ENCODE measurements around the gene ATP6V0B.

Gene ATP6V0B

GRCh38 chr1:43990271-43991199 is 15.8 kb downstream of the ATP6V0B start:
- Histone ChIP-seq H3K27ac (ENCODE audit: low read length) (peak overlapping the region; percentile 39), H3K4me1 (ENCODE audit: control insufficient read depth in 1 of 2, insufficient read depth in 2 of 2, low read length in 2 of 2) (peaks cover 0 to 8% of the 10 kb centered on the region in 2 donors), H3K36me3 (ENCODE audit: control insufficient read depth in 1 of 2, insufficient read depth in 2 of 2, low read length in 2 of 2) (peaks cover 0 to 8% of the 10 kb centered on the region in 2 donors), H3K4me3 (ENCODE audit: low read depth in 1 of 2, low read length in 2 of 2) (peak overlapping the region; percentile 65 to 79), H3K27me3 (ENCODE audit: low read depth, low read length) (no peaks in the 10 kb centered on the region), H3K9me3 (ENCODE audit: control insufficient read depth in 1 of 2, low read length in 2 of 2) (no peaks in the 10 kb centered on the region)

- peak overlapping the region; percentile 65 to 79 for H3K4me3 ChIP-seq (ENCODE audit: low read depth in 1 of 2, low read length in 2 of 2)
- H3K27me3 ChIP-seq (ENCODE audit: low read depth, low read length), result no peaks in the 10 kb centered on the region
- H3K4me1 ChIP-seq (ENCODE audit: control insufficient read depth in 1 of 2, insufficient read depth in 2 of 2, low read length in 2 of 2), result peaks cover 0 to 8% of the 10 kb centered on the region in 2 donors
- no peaks in the 10 kb centered on the region for H3K9me3 ChIP-seq (ENCODE audit: control insufficient read depth in 1 of 2, low read length in 2 of 2)
- peaks cover 0 to 2% of the 10 kb centered on the region in 2 donors for H3K36me3 ChIP-seq (ENCODE audit: control insufficient read depth in 1 of 2, insufficient read depth in 2 of 2, low read length in 2 of 2)
- peak overlapping the region; percentile 39 for H3K27ac ChIP-seq (ENCODE audit: low read length)
Measured at GRCh38 chr1:43991200-43991475, 16.4 kb downstream of the ATP6V0B start.

- Histone ChIP-seq H3K27ac (ENCODE audit: low read length) (peak within 1 kb of the TSS; percentile 39), H3K27me3 (ENCODE audit: low read depth, low read length) (no peaks in the 10 kb centered on the region)
Measured at GRCh38 chr1:43991476-43992231, 16.9 kb downstream of the ATP6V0B start, which contains the start of gene CCDC24. CCDC24 (plus strand) TSS chr1:43991599; CDS start chr1:43991879, 280 bp downstream.

GRCh38 chr1:43992232-43992995 is 17.7 kb downstream of the ATP6V0B start:
- peaks cover 0 to 16% of the 10 kb centered on the region in 2 donors for H3K4me1 ChIP-seq (ENCODE audit: control insufficient read depth in 1 of 2, insufficient read depth in 2 of 2, low read length in 2 of 2)
- no peaks in the 10 kb centered on the region for H3K36me3 ChIP-seq (ENCODE audit: control insufficient read depth in 1 of 2, insufficient read depth in 2 of 2, low read length in 2 of 2)
- no peak overlapping the region for H3K27ac ChIP-seq (ENCODE audit: low read length)
- H3K4me3 ChIP-seq (ENCODE audit: low read depth in 1 of 2, low read length in 2 of 2), result peak overlapping the region; percentile 65 to 79
- no peaks in the 10 kb centered on the region for H3K9me3 ChIP-seq (ENCODE audit: control insufficient read depth in 1 of 2, low read length in 2 of 2)
- no peaks in the 10 kb centered on the region for H3K27me3 ChIP-seq (ENCODE audit: low read depth, low read length)

More at GRCh38 chr1:43991476-43992231, 16.9 kb downstream of the ATP6V0B start, which contains the start of gene CCDC24:
- Histone ChIP-seq H3K4me1 (ENCODE audit: control insufficient read depth in 1 of 2, insufficient read depth in 2 of 2, low read length in 2 of 2) (peaks cover 0 to 9% of the 10 kb centered on the region in 2 donors), H3K9me3 (ENCODE audit: control insufficient read depth in 1 of 2, low read length in 2 of 2) (no peaks in the 10 kb centered on the region), H3K36me3 (ENCODE audit: control insufficient read depth in 1 of 2, insufficient read depth in 2 of 2, low read length in 2 of 2) (no peaks in the 10 kb centered on the region), H3K4me3 (ENCODE audit: low read depth in 1 of 2, low read length in 2 of 2) (peak within 1 kb of the TSS; percentile 65 to 79)

GRCh38 chr1:43993206-43993914 is 18.6 kb downstream of the ATP6V0B start:
- H3K36me3 ChIP-seq (ENCODE audit: control insufficient read depth in 1 of 2, insufficient read depth in 2 of 2, low read length in 2 of 2), result no peaks in the 10 kb centered on the region
- peaks cover 0 to 16% of the 10 kb centered on the region in 2 donors for H3K4me1 ChIP-seq (ENCODE audit: control insufficient read depth in 1 of 2, insufficient read depth in 2 of 2, low read length in 2 of 2)
- no peak overlapping the region for H3K4me3 ChIP-seq (ENCODE audit: low read depth in 1 of 2, low read length in 2 of 2)
- no peak overlapping the region for H3K27ac ChIP-seq (ENCODE audit: low read length)
- H3K27me3 ChIP-seq (ENCODE audit: low read depth, low read length), result no peaks in the 10 kb centered on the region
- no peaks in the 10 kb centered on the region for H3K9me3 ChIP-seq (ENCODE audit: control insufficient read depth in 1 of 2, low read length in 2 of 2)

GRCh38 chr1:43994071-43994470 is 19.3 kb downstream of the ATP6V0B start:
- no peaks in the 10 kb centered on the region for H3K36me3 ChIP-seq (ENCODE audit: control insufficient read depth in 1 of 2, insufficient read depth in 2 of 2, low read length in 2 of 2)
- no peak overlapping the region for H3K27ac ChIP-seq (ENCODE audit: low read length)
- no peak overlapping the region for H3K4me3 ChIP-seq (ENCODE audit: low read depth in 1 of 2, low read length in 2 of 2)

GRCh38 chr1:43994794-43995790 is 20.3 kb downstream of the ATP6V0B start:
- H3K9me3 ChIP-seq (ENCODE audit: control insufficient read depth in 1 of 2, low read length in 2 of 2), result no peaks in the 10 kb centered on the region
- H3K4me3 ChIP-seq (ENCODE audit: low read depth in 1 of 2, low read length in 2 of 2), result no peak overlapping the region
- H3K36me3 ChIP-seq (ENCODE audit: control insufficient read depth in 1 of 2, insufficient read depth in 2 of 2, low read length in 2 of 2), result no peaks in the 10 kb centered on the region
- no peaks in the 10 kb centered on the region for H3K27me3 ChIP-seq (ENCODE audit: low read depth, low read length)
- no peak overlapping the region for H3K27ac ChIP-seq (ENCODE audit: low read length)
- peaks cover 0 to 16% of the 10 kb centered on the region in 2 donors for H3K4me1 ChIP-seq (ENCODE audit: control insufficient read depth in 1 of 2, insufficient read depth in 2 of 2, low read length in 2 of 2)

More at GRCh38 chr1:43994071-43994470, 19.3 kb downstream of the ATP6V0B start:
- H3K9me3 ChIP-seq (ENCODE audit: control insufficient read depth in 1 of 2, low read length in 2 of 2), result no peaks in the 10 kb centered on the region
- no peaks in the 10 kb centered on the region for H3K27me3 ChIP-seq (ENCODE audit: low read depth, low read length)
- peaks cover 0 to 16% of the 10 kb centered on the region in 2 donors for H3K4me1 ChIP-seq (ENCODE audit: control insufficient read depth in 1 of 2, insufficient read depth in 2 of 2, low read length in 2 of 2)

GRCh38 chr1:43995984-43996732 is 21.4 kb downstream of the ATP6V0B start:
- no peak overlapping the region for H3K27ac ChIP-seq (ENCODE audit: low read length)
- H3K27me3 ChIP-seq (ENCODE audit: low read depth, low read length), result no peaks in the 10 kb centered on the region
- peaks cover 0 to 5% of the 10 kb centered on the region in 2 donors for H3K36me3 ChIP-seq (ENCODE audit: control insufficient read depth in 1 of 2, insufficient read depth in 2 of 2, low read length in 2 of 2)
- H3K4me1 ChIP-seq (ENCODE audit: control insufficient read depth in 1 of 2, insufficient read depth in 2 of 2, low read length in 2 of 2), result peaks cover 0 to 9% of the 10 kb centered on the region in 2 donors
- H3K4me3 ChIP-seq (ENCODE audit: low read depth in 1 of 2, low read length in 2 of 2), result no peak overlapping the region
- H3K9me3 ChIP-seq (ENCODE audit: control insufficient read depth in 1 of 2, low read length in 2 of 2), result no peaks in the 10 kb centered on the region

GRCh38 chr1:43996733-43997115 is 22.0 kb downstream of the ATP6V0B start:
- Histone ChIP-seq H3K27ac (ENCODE audit: low read length) (no peak overlapping the region), H3K9me3 (ENCODE audit: control insufficient read depth in 1 of 2, low read length in 2 of 2) (no peaks in the 10 kb centered on the region), H3K36me3 (ENCODE audit: control insufficient read depth in 1 of 2, insufficient read depth in 2 of 2, low read length in 2 of 2) (peaks cover 0 to 5% of the 10 kb centered on the region in 2 donors), H3K27me3 (ENCODE audit: low read depth, low read length) (no peaks in the 10 kb centered on the region), H3K4me1 (ENCODE audit: control insufficient read depth in 1 of 2, insufficient read depth in 2 of 2, low read length in 2 of 2) (peaks cover 0 to 8% of the 10 kb centered on the region in 2 donors), H3K4me3 (ENCODE audit: low read depth in 1 of 2, low read length in 2 of 2) (no peak overlapping the region)

All from muscle layer of duodenum (tissue), 2 donors.